Measurements from ENCODE around the gene ESYT1.

ESYT1 gene

DNA sequence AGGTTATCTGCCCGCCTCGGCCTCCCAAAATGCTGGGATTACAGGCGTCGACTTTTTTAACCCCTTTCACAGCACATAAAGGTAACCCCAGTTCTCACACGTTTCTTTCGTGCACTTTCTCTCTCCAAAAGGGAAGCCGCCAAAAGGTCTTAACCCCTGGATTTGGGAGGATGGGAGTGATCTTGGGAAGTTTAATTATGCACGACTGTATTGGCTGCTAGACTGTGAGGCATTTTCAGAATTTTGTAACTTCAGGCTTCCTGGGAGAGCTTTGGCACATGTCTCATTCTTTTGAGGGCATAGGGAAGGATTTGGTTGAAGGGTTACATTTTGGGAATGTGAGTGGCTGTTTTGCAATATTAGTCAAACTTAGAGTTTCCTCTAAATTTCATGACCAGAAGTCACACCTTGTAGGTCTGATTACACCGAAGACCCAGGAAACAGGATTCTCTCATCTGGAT lies 62.7 kb downstream of the ESYT1 start:
- no peak for DNase-seq (ENCODE audit: low read depth in 1 of 2, low spot score in 1 of 2)
- peak overlapping the region; percentile 77 for H3K4me3 ChIP-seq (replicated peaks; ENCODE audit: insufficient read depth, low read length)
- no peaks in the 10 kb centered on the region for H3K27me3 ChIP-seq (ENCODE audit: insufficient read depth, poor library complexity, severe bottlenecking)
- TF ChIP-seq POLR2AphosphoS5 (IDR thresholded peaks at IDR 0.05; ENCODE audit: low read depth), result no peak
- TF ChIP-seq, protein P1, sequence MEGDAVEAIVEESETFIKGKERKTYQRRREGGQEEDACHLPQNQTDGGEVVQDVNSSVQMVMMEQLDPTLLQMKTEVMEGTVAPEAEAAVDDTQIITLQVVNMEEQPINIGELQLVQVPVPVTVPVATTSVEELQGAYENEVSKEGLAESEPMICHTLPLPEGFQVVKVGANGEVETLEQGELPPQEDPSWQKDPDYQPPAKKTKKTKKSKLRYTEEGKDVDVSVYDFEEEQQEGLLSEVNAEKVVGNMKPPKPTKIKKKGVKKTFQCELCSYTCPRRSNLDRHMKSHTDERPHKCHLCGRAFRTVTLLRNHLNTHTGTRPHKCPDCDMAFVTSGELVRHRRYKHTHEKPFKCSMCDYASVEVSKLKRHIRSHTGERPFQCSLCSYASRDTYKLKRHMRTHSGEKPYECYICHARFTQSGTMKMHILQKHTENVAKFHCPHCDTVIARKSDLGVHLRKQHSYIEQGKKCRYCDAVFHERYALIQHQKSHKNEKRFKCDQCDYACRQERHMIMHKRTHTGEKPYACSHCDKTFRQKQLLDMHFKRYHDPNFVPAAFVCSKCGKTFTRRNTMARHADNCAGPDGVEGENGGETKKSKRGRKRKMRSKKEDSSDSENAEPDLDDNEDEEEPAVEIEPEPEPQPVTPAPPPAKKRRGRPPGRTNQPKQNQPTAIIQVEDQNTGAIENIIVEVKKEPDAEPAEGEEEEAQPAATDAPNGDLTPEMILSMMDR (IDR thresholded peaks at IDR 0.05; ENCODE audit: insufficient read depth, low read length), result no peak
- TF ChIP-seq SPI1 (IDR thresholded peaks at IDR 0.05; ENCODE audit: borderline replicate concordance, low read depth), result no peak
- no peak for TF ChIP-seq GABPA (IDR thresholded peaks at IDR 0.05; ENCODE audit: low read depth)
- TF ChIP-seq REST (IDR thresholded peaks at IDR 0.05; ENCODE audit: insufficient replicate concordance, low read depth), result no peak
- peak overlapping the region; percentile 71 for H3K27ac ChIP-seq (replicated peaks)

DNA sequence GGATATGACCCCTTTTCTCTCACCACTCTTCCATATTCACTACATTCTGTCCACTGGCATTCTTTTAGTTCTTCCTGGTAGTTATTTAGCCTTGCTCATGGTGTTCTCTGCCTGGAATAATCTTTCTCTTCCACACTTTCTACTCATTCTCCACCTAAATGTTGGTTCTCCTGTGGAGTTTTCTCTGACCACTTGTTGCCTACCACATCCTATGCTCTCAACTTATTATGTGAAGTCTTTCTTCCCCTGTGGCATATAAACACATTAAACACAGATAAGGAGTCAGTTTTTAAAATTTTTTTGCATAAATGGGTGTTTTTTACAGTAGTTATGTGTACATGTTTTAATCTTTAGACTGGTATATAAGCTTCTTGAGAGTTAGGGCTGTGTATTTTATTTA lies 64.5 kb downstream of the ESYT1 start:
- TF ChIP-seq, protein P1 (IDR thresholded peaks at IDR 0.05; ENCODE audit: insufficient read depth, low read length), result no peak
- TF ChIP-seq REST (IDR thresholded peaks at IDR 0.05; ENCODE audit: insufficient replicate concordance, low read depth) (no peak), GABPA (IDR thresholded peaks at IDR 0.05; ENCODE audit: low read depth) (no peak), SPI1 (IDR thresholded peaks at IDR 0.05; ENCODE audit: borderline replicate concordance, low read depth) (no peak), POLR2AphosphoS5 (IDR thresholded peaks at IDR 0.05; ENCODE audit: low read depth) (no peak)
- no peak for DNase-seq (ENCODE audit: low read depth in 1 of 2, low spot score in 1 of 2)

GRCh38 chr12:56193025-56193578 lies 65.0 kb downstream of the ESYT1 start:
- Histone ChIP-seq H3K4me3 (replicated peaks; ENCODE audit: insufficient read depth, low read length) (no peak overlapping the region), H3K27me3 (ENCODE audit: insufficient read depth, poor library complexity, severe bottlenecking) (no peaks in the 10 kb centered on the region), H3K27ac (replicated peaks) (no peak overlapping the region)
- DNase-seq (ENCODE audit: low read depth in 1 of 2, low spot score in 1 of 2), result peak in 1 of 2 experiments; percentile 90
- TF ChIP-seq, protein P1 (IDR thresholded peaks at IDR 0.05; ENCODE audit: insufficient read depth, low read length), result peak; percentile 75
- TF ChIP-seq GABPA (IDR thresholded peaks at IDR 0.05; ENCODE audit: low read depth), result no peak

More for the DNA sequence above, 64.5 kb downstream of the ESYT1 start:
- H3K4me3 ChIP-seq (replicated peaks; ENCODE audit: insufficient read depth, low read length), result no peak overlapping the region
- H3K27ac ChIP-seq (replicated peaks), result no peak overlapping the region
- no peaks in the 10 kb centered on the region for H3K27me3 ChIP-seq (ENCODE audit: insufficient read depth, poor library complexity, severe bottlenecking)

All from HL-60 (cell line).